DLD1 (cell line): ENCODE measurements around the gene LMF1.

Experiments used
- in situ Hi-C: cut with HindIII; loops from 2 replicates; pipeline ENCODE4 v1.10.0; 2017; ENCODE audit warnings: low sequenced_read_pairs

The LMF1 gene

DNA sequence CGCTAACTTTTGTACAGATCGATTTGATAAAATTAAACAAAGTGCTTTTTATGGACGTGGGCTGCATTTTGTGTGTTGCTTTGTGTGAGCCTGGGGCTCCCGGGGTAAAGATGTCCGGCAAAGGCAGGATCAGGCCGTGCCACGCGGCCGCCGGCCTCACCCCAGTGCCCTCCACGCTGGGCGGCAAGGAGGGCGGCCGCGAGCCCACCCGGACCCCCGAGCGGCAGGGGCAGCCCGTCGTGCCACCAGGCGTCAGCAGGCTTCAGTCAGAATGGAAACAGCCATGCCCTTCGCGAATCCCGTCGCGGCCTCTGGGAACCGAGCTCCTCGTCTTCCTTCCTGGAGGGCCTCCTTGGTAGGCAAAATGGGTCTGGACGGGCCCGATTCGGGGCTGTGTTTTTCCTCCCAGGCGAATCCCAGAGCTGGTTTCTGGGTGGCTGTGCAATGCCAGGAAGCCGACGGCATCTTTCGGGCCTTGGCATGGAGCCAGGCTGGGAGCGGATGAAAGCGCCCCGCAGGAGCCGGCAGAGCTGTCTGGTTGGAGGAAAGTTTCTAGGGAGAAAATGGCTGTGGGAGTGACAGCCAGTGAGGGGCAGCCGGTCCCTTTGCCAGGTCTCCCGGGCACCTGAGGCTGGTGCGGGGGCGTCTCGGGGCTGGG, 16.3 kb upstream of the LMF1 start:
- in situ Hi-C loops, result loop anchor here (25.0 kb wide), 1 partner anchor 150 kb away; no protein-coding TSS in a partner anchor

DNA sequence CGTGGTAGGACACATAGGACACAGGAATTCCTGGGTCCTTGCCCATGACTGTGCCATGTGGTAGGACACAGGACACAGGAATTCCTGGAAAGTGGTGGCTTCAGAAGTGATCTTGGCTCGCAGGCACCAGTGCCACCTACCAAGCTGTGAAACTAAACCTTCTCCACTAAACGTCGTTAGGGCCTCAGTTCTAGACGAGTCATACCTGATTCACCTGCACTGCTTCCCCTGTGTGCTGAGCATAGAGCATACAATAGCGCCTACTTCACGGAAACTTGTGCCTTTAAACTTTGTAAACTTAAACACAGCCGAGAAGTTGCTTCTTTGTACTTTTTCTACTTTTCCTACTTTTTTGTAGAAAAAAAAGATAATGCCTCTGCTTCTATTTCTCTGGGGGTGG, 15.6 kb upstream of the LMF1 start:
- in situ Hi-C loops, result loop anchor here (25.0 kb wide), 1 partner anchor 151 kb away; no protein-coding TSS in a partner anchor

DNA sequence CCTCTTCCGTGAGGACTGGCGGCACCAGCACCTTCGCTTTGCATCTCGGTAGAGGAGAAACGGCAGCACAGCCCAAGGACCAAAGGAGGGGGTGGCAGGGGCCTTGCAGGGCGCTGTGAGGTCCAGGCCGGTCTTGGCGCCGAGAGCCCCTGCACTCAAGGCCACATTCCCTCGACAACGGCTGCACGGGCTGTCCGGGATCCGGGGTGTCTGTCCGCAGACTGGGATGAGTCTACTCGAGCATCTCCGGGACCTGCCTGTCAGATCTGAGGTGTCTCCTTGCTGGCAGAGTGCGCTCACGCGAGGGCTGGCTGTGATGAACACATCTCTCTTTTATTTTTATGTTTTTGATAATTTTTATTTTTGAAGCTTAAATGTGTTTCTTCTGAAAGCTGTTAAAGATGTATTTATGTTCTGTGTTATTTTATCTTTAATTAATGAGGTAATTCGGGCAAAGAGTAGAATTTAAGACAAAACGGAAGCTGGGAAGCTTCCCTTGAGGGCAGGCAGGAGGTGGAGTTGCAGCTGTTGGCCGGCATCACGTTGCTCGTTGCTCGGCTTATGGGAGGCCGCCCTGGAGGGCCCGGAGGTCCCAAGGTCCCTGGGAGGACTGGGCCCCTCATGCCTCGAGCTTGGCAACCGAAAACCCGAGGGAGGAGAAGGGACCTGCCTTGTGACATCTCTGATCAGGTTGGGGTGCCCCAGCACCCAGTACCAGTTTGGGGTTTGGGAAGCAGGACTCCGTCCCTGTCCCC, 15.0 kb upstream of the LMF1 start:
- in situ Hi-C loops, result loop anchor here (25.0 kb wide), 1 partner anchor 151 kb away; no protein-coding TSS in a partner anchor

DNA sequence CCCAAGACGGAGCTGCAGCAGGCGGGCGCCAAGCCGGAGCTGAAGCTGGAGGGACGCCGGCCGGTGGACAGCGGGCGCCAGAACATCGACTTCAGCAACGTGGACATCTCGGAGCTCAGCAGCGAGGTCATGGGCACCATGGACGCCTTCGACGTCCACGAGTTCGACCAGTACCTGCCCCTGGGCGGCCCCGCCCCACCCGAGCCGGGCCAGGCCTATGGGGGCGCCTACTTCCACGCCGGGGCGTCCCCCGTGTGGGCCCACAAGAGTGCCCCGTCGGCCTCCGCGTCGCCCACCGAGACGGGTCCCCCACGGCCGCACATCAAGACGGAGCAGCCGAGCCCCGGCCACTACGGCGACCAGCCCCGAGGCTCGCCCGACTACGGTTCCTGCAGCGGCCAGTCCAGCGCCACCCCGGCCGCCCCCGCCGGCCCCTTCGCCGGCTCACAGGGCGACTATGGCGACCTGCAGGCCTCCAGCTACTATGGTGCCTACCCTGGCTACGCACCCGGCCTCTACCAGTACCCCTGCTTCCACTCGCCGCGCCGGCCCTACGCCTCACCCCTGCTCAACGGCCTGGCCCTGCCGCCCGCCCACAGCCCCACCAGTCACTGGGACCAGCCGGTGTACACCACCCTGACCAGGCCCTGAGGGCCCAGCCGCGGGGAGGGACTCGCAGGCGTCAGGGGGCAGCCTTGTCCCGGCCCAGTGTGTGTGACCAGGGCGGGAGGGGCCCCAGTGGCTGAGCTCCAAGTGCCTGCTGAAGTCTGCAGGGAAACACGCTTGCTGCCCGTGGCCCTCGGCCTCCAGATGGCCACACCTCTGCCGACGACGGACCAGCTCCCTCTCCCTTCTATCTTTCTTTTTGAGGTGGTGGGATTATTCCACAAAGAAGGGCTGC, 14.2 kb upstream of the LMF1 start:
- in situ Hi-C loops, result loop anchor here (25.0 kb wide), 1 partner anchor 152 kb away; no protein-coding TSS in a partner anchor

DNA sequence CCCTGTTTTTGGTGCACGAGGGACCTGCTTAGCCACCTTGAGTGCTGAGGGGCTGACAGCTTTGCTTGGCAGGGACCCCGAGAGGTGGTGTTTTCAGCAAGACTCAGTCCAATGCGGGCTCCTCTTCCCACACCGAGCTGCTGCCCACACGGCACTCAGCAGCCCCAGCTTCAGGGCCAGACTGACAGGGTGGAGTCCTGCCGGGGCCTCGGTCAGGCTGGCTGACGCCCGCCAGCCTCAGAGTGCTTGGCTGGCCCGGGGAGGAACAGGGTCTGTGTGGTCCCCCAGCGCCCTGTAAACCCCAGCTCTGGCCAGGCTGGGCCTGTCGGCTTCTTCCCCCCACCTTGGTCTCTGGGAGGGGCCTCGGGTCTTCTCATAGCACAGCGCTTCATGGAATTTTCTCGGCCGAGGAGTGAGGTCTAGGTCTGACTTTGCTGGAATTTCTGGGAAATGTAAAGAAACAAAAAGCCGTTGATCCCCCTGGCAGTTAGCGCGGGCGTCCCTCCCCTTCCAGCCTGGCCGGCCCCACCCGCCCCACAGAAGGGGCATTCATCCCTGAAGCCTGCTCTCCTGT, 13.4 kb upstream of the LMF1 start:
- in situ Hi-C loops, result loop anchor here (25.0 kb wide), 1 partner anchor 153 kb away; no protein-coding TSS in a partner anchor

DNA sequence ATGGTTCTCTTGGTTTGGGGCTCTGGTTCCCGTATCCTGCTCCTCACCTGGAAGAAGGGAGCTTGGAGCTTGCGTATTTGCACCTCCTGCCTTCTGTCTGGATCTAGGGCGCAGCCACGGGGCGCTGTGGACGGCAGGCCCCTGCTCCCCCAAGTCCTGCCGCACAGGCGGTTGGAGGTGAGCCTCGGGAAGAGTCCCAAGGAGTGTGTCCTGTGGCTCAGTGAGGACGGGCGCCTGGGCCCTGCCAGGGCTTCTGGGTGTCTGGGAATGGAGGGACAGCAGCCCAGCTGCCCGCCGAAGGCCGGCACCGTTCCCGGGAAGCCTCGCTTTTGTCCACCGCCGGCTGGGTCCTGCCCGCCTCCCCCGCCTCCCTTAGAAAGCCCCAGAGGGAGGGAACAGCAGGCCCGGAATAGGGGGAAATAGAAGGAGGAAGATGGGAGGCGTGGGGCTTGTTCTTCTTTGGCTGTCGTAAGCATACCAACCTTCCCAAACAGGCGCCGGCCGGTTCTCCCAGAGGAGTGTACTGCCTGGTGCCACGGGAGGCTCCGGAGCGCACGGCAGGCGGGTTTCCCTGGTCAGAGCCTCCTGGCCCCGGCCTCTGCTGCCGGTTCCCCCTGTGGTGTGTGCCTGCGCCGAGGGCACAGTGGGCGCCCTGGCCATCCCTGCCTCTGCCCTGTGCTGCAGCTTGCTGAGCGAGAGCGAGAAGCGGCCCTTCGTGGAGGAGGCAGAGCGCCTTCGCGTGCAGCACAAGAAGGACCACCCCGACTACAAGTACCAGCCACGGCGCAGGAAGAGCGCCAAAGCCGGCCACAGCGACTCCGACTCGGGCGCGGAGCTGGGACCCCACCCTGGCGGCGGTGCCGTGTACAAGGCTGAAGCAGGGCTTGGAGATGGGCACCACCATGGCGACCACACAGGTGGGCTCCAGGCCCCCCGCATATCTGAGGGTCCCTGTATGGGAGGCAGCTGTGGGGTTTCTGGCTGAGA, 12.6 kb upstream of the LMF1 start:
- in situ Hi-C loops, result loop anchor here (25.0 kb wide), 1 partner anchor 154 kb away; no protein-coding TSS in a partner anchor

DNA sequence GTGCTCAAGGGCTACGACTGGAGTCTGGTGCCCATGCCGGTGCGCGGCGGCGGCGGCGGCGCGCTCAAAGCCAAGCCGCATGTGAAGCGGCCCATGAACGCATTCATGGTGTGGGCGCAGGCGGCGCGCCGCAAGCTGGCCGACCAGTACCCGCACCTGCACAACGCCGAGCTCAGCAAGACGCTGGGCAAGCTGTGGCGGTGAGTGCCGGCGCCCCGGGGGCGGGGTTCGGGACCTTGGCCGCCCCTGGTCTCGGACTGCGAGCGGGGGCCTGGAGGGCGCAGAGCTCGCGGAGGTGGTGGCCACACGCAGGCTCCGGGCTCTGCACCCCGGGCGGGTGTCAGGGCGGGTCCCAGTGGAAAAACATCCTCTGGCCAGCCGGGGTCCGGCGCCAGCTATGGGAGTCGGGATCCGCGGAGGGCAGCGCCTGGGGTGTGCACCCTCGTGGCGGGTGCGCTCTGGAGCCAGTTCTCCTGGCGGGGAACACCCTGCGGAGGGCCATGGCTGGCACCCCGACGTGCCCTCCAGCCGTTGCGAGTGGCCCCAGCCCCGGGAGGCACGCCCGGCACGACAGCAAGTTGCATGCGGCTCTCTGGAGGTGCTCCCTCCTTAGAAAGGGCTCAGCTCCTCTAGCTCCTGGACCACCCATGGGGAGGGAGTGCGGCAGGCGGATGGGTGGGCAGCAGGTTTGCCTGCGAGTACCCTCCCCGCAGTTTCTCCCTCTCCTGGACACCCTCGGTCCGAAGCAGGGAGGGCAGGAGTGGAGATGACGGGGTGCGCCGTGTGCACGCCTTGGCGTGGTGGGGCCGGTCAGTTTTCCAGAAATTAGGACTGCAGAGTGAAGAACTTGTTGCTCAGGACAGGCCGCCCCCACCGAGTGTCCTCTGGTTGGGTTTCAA, 11.6 kb upstream of the LMF1 start:
- in situ Hi-C loops, result loop anchor here (25.0 kb wide), 1 partner anchor 155 kb away; no protein-coding TSS in a partner anchor

DNA sequence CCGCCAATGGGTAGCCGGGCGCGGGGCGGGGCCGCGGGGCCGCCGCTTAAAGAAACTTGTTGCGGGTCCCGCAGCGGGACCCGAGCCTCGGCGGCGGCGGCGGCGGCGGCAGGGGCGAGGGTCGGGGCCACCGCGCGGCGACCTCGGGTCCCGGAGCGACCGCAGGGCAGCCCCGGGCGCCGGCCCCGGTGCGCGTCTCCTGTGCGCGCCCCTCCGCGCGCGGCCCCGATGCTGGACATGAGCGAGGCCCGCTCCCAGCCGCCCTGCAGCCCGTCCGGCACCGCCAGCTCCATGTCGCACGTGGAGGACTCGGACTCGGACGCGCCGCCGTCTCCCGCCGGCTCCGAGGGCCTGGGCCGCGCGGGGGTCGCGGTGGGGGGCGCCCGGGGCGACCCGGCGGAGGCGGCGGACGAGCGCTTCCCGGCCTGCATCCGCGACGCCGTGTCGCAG, 10.9 kb upstream of the LMF1 start, which contains the start of gene SOX8:
Gene SOX8 (plus strand): TSS at position 76 of the 450 bp plus-strand sequence. CDS start 153 bp downstream, at position 229.
- in situ Hi-C loops, result loop anchor here (25.0 kb wide), 1 partner anchor 156 kb away; no protein-coding TSS in a partner anchor

DNA sequence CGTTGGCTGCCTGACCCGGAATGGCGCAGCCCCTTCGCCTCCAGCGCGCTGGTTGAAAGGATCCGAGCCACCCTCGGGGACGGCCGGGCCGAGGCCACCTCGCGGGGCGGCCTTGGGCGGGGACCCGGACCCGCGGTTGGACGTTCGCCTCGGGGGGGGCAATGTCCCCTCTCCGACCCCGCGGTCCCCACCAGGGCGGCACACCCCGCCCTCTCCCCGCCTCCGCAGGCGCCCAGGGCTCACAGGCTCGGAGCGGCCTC, 9.7 kb upstream of the LMF1 start:
- in situ Hi-C loops, result loop anchor here (25.0 kb wide), 1 partner anchor 157 kb away; no protein-coding TSS in a partner anchor

DNA sequence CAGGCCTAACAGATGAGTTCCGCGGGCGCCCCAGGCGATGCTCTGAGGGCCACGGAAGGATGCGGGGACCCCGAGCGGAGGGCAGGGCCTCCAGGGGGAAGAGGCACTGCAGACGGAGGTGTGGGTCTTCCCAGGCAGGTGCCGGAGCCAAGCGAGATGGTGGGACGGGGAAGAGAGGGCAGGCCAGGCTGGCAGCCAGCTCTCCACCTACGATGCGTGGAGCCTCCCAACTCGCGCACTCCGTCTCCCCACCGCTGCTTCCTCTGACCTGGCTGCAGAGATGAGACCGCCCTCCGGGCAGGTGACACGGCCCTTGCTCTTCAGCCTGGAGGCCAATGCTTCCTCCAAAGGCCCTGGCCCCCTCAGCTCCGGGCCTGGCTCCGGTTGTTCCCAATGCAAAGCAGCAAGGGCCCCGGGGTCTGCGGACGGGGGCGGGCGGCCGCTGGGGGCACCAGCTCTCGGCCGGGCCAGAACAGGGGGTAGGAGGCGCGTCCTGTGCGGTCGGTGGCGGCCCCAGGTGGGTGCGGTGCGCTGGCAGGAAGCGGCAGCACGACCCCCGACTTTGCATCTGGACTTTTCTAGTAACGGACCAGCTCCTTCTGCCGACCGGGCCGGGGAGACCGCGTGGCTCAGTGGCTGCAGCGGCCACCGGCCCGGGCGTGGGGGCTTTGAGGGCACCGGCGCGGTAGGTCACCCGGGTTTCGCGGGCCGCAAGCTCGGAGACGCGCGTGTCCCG, 9.2 kb upstream of the LMF1 start:
- in situ Hi-C loops, result loop anchor here (25.0 kb wide), 1 partner anchor 157 kb away; no protein-coding TSS in a partner anchor

DNA sequence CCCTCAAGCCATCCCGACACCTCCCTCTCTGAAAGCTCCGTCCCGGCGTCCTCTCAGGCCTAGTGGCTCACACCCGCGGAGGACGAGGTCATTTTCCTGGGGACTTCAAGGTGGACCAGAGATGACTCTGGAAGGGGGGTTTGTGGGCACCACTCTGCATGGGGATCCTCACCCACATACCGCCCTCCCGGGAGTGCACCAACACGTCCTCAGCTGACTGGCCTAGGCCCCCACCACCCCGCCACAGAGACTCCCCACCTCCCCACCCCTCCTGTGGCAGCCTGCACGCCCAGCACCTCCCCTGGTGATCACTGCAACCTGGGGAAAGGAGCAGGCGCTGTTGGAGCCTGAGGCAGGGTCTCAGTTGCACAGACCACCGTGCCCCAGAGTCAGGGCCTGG, 8.4 kb upstream of the LMF1 start:
- in situ Hi-C loops, result loop anchor here (25.0 kb wide), 1 partner anchor 158 kb away; no protein-coding TSS in a partner anchor

DNA sequence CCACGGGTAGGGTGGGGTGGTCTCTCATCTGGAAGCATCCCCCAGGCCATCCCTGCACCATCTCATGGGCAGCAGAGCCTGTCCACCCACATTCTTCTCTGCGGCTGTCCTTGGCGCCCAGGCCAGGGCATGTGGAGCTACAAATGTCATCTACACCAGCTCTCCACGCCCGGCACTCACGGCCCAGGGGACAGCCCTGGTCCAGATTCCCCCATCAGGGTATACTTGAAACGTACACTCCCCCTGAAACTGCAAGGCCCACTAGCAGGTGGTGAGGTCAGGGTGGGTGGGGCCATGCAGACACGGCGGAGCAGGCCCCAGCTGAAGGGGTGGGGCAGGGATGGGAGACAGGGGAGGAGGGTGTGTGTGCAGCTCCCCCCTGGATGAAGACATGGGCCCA, 7.6 kb upstream of the LMF1 start:
- in situ Hi-C loops, result loop anchor here (25.0 kb wide), 1 partner anchor 159 kb away; no protein-coding TSS in a partner anchor

DNA sequence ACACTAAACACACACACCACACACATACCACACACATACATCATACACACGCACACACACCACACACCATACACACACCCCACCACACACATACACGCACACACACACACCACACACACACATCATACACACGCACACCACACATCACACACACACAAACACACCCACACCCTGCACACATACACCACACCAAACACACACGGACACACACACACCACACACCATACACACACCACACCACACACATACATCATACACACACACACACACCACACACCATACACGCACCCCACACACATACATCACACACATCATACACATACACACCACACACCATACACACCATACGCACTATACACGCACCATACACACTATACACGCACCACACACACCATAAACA, 7.1 kb upstream of the LMF1 start:
- in situ Hi-C loops, result loop anchor here (25.0 kb wide), 1 partner anchor 159 kb away; no protein-coding TSS in a partner anchor

DNA sequence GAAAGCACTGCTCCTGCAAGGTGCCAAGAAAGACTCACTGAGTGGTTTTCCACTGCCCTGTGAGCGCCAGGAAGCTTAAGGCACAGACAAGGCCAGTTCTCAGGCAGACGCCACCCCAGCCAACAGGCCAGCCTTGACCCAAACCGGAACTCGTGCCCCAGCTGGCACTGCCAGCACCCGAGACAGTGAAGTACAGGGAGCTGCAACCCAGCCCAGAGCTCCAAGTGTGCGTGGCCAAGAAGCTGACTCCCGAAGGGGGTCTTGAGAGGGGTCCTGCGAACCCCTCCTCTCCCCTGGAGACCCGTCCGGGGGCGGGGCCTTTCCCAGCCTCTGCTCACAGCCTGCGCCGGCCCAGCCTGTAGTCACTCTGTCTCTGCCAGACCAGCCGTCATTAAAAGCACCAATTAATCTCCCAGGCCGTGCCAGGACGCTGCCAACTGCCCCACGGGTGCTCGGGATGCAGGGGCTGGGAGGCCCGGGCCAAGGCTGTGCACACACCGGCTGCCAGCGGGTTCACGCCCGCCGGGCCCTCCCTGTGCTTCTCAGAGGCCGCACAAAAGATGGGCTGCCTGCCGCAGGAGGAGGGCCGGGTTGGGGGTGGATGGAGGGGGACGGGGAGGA, 6.4 kb upstream of the LMF1 start:
- in situ Hi-C loops, result loop anchor here (25.0 kb wide), 1 partner anchor 160 kb away; no protein-coding TSS in a partner anchor

DNA sequence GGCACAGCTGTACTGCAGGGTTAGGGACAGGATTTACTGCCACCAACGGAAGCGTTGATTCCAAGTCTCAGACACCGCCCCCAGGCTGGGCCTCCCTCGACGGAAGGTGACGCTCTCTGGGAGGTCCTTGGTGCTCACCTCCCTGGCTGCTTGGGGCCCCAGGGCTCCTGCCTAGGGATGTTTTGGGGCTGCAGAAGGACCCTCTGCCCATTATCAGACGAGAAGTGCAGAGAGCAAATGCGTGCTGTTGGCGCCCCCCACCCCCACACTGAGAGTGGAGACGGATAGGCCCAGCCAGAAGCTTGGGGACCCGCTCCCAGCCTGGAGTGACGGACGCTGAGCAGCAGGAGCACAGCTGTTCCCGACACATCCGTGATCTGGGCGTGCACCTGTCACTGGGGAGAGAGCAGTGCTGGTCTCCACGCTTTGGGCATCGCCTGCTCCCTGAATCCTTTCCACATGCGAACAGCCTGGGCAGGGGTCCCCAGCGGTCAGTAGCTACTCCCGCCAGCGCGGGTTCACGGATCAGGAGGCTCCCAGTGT, 5.7 kb upstream of the LMF1 start:
- in situ Hi-C loops, result loop anchor here (25.0 kb wide), 1 partner anchor 161 kb away; no protein-coding TSS in a partner anchor

DNA sequence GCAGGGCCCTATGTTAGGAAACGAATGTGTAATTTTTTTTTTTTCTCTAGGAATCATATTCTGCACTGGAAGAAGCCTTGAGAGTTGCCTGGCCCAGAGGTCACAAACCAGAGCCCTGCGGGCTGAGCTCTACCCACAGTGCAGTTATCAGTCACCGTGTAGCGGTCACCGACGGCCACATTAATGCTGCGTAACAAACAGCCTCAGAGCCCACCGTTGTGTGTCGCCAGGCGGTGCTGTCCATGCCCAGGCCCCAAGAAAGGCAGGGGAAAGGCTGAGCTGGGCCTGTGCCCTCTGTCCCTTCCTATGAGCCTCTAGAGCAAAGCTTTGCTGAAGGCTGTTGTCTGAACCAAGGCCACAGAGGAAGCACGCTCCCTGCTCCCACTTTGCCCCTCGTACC, 4.5 kb upstream of the LMF1 start:
- in situ Hi-C loops, result loop anchor here (25.0 kb wide), 1 partner anchor 162 kb away; no protein-coding TSS in a partner anchor
